ENCODE results near the gene FASN. TPM values are rescaled to one million over a fixed set of nuclear protein-coding genes. Genes with fewer than 3 reads are reported as not detected.

The FASN gene
- total RNA-seq, 3 donors from 2014 or later: 87.2 to 115 (median 102) TPM

- intact Hi-C loops (cut with DNase I, micrococcal nuclease): no loop called here
Observed at GRCh38 chr17:82103553-82104451, 5.8 kb upstream of the FASN start.

GRCh38 chr17:82101767-82102679, 4.0 kb upstream of the FASN start:
- H3K36me3 ChIP-seq (ENCODE audit: low read depth): no peaks in the 10 kb centered on the region
- ATAC-seq: no peak
- intact Hi-C loops (cut with DNase I, micrococcal nuclease): no loop called here
- H3K4me1 ChIP-seq (ENCODE audit: low read depth): peaks cover 46% of the 10 kb centered on the region
- no peak overlapping the region for H3K4me3 ChIP-seq
- no peaks in the 10 kb centered on the region for H3K9me3 ChIP-seq
- peak in 2 of 3 donors; percentile 45 to 65 for DNase-seq
- TF ChIP-seq CTCF (IDR thresholded peaks at IDR 0.05): no peak

More at GRCh38 chr17:82103553-82104451, 5.8 kb upstream of the FASN start:
- Histone ChIP-seq H3K4me3 (no peak overlapping the region), H3K36me3 (ENCODE audit: low read depth) (no peaks in the 10 kb centered on the region), H3K9me3 (no peaks in the 10 kb centered on the region), H3K4me1 (ENCODE audit: low read depth) (peaks cover 48% of the 10 kb centered on the region)
- peak; percentile 59 to 76 (median 71) for DNase-seq
- no peak for TF ChIP-seq CTCF (IDR thresholded peaks at IDR 0.05)
- peak; percentile 9 for ATAC-seq

- intact Hi-C loops (cut with DNase I, micrococcal nuclease): no loop called here
- DNase-seq (peak in 1 of 3 donors; percentile 49), ATAC-seq (no peak)
- Histone ChIP-seq H3K4me3 (no peak overlapping the region), H3K9me3 (no peaks in the 10 kb centered on the region), H3K4me1 (ENCODE audit: low read depth) (peaks cover 46% of the 10 kb centered on the region), H3K36me3 (ENCODE audit: low read depth) (no peaks in the 10 kb centered on the region)
- TF ChIP-seq CTCF (IDR thresholded peaks at IDR 0.05): no peak
Observed at GRCh38 chr17:82101301-82101715, 3.3 kb upstream of the FASN start.

- ATAC-seq: no peak
- no peak for TF ChIP-seq CTCF (IDR thresholded peaks at IDR 0.05)
- peaks cover 41% of the 10 kb centered on the region for H3K4me1 ChIP-seq (ENCODE audit: low read depth)
- intact Hi-C loops (cut with DNase I, micrococcal nuclease): no loop called here
- peak in 2 of 3 donors; percentile 39 to 58 for DNase-seq
- H3K36me3 ChIP-seq (ENCODE audit: low read depth): no peaks in the 10 kb centered on the region
- H3K9me3 ChIP-seq: no peaks in the 10 kb centered on the region
- H3K4me3 ChIP-seq: no peak overlapping the region
Observed at GRCh38 chr17:82100502-82101298, 2.7 kb upstream of the FASN start.

Data from mucosa of descending colon (tissue), 3 donors.